ENCODE measurements around the gene RAB38. TPM values are rescaled to one million over a fixed set of nuclear protein-coding genes. Genes with fewer than 3 reads are reported as not detected.

The RAB38 gene
- total and polyA plus RNA-seq, 2 donors (not counting 1 experiment from before 2014, with no cell fraction given) = not detected

- no peak overlapping the region for H3K4me3 ChIP-seq (ENCODE audit: control extremely low read depth in 1 of 5, extremely low read depth in 1 of 5, insufficient read depth in 1 of 5, low read depth in 2 of 5, low read length in 4 of 5)
- H3K27me3 ChIP-seq (replicated peaks in 1 of 4; ENCODE audit: control extremely low read depth in 1 of 4, control insufficient read depth in 3 of 4, insufficient read depth in 4 of 4, low read length in 3 of 4) = no peaks in the 10 kb centered on the region
- no peak overlapping the region for H3K9ac ChIP-seq (ENCODE audit: low read length)
- 61% methylated on average over 2 of the region's 3 CpGs for WGBS (ENCODE audit: insufficient coverage)
- no peak overlapping the region for H3K27ac ChIP-seq (ENCODE audit: low read length in 2 of 2)
- Mint-ChIP-seq H3K9me3 (ENCODE audit: insufficient read depth) (no peaks in the 10 kb centered on the region), H3K27ac (no peak overlapping the region), H3K27me3 (no peaks in the 10 kb centered on the region), H3K4me3 (no peak overlapping the region), H3K4me1 (no peaks in the 10 kb centered on the region)
- H2AFZ ChIP-seq (ENCODE audit: insufficient read depth, low read depth, low read length, poor library complexity, severe bottlenecking) = no peak overlapping the region
- H3K4me1 ChIP-seq (ENCODE audit: control insufficient read depth in 2 of 2, insufficient read depth in 2 of 2, low read length in 2 of 2) = no peaks in the 10 kb centered on the region
- no peak for ATAC-seq (ENCODE audit: low read depth)
- no peaks in the 10 kb centered on the region for H3K79me2 ChIP-seq (ENCODE audit: control insufficient read depth, insufficient read depth, low read length)
- no peak for DNase-seq
- CTCF ChIA-PET = no interaction called here
- intact Hi-C loops (cut with micrococcal nuclease) = no loop called here
- no peak for TF ChIP-seq EZH2 (IDR thresholded peaks at IDR 0.05; ENCODE audit: borderline replicate concordance, insufficient read depth, low read depth, low read length, poor library complexity, severe bottlenecking)
- H4K20me1 ChIP-seq (ENCODE audit: control insufficient read depth, insufficient read depth, low read length, poor library complexity, severe bottlenecking) = no peaks in the 10 kb centered on the region
- POLR2A ChIA-PET = no interaction called here
- H3K4me2 ChIP-seq (replicated peaks; ENCODE audit: low read depth, low read length, poor library complexity, severe bottlenecking) = no peak overlapping the region
- no peaks in the 10 kb centered on the region for H3K9me3 ChIP-seq (ENCODE audit: control extremely low read depth in 1 of 3, control insufficient read depth in 2 of 3, insufficient read depth in 1 of 3, low read length in 2 of 3)
- H3K36me3 ChIP-seq (replicated peaks in 1 of 2; ENCODE audit: control extremely low read depth in 1 of 2, control insufficient read depth in 1 of 2, extremely low read depth in 1 of 2, insufficient read depth in 2 of 2, low read length in 1 of 2) = no peaks in the 10 kb centered on the region
Observed at GRCh38 chr11:88087337-88087736, 87.9 kb downstream of the RAB38 start.

DNA sequence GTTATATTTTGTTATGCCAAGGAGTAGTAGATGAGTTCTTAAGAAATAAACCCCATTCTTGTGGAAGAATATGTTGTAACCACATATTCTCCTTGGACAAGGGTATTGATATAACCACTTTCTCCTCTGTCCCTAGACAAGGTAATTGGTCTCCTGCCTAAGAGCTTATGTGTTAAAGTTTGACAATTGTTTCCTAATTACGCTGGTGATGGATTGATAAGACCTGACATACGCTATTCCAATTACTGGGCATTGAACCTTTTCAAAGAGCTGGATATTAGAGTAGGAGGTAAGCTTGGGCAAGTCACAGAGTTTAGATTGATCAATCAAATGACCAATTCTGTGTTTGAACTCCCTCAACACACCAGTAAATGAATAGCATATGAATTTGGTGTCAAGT, 88.9 kb downstream of the RAB38 start:
- Histone ChIP-seq H3K79me2 (ENCODE audit: control insufficient read depth, insufficient read depth, low read length) (no peaks in the 10 kb centered on the region), H4K20me1 (ENCODE audit: control insufficient read depth, insufficient read depth, low read length, poor library complexity, severe bottlenecking) (no peaks in the 10 kb centered on the region), H3K4me1 (ENCODE audit: control insufficient read depth in 2 of 2, insufficient read depth in 2 of 2, low read length in 2 of 2) (no peaks in the 10 kb centered on the region), H2AFZ (ENCODE audit: insufficient read depth, low read depth, low read length, poor library complexity, severe bottlenecking) (no peak overlapping the region), H3K27ac (ENCODE audit: low read length in 2 of 2) (no peak overlapping the region), H3K4me3 (ENCODE audit: control extremely low read depth in 1 of 5, extremely low read depth in 1 of 5, insufficient read depth in 1 of 5, low read depth in 2 of 5, low read length in 4 of 5) (no peak overlapping the region), H3K9ac (ENCODE audit: low read length) (no peak overlapping the region), H3K36me3 (replicated peaks in 1 of 2; ENCODE audit: control extremely low read depth in 1 of 2, control insufficient read depth in 1 of 2, extremely low read depth in 1 of 2, insufficient read depth in 2 of 2, low read length in 1 of 2) (no peaks in the 10 kb centered on the region), H3K9me3 (ENCODE audit: control extremely low read depth in 1 of 3, control insufficient read depth in 2 of 3, insufficient read depth in 1 of 3, low read length in 2 of 3) (no peaks in the 10 kb centered on the region), H3K4me2 (replicated peaks; ENCODE audit: low read depth, low read length, poor library complexity, severe bottlenecking) (no peak overlapping the region), H3K27me3 (replicated peaks in 1 of 4; ENCODE audit: control extremely low read depth in 1 of 4, control insufficient read depth in 3 of 4, insufficient read depth in 4 of 4, low read length in 3 of 4) (no peaks in the 10 kb centered on the region)
- Mint-ChIP-seq H3K4me3 (no peak overlapping the region), H3K27me3 (no peaks in the 10 kb centered on the region), H3K9me3 (ENCODE audit: insufficient read depth) (no peaks in the 10 kb centered on the region), H3K27ac (no peak overlapping the region), H3K4me1 (no peaks in the 10 kb centered on the region)
- TF ChIP-seq CTCF (IDR thresholded peaks at IDR 0.05) (no peak), EZH2 (IDR thresholded peaks at IDR 0.05; ENCODE audit: borderline replicate concordance, insufficient read depth, low read depth, low read length, poor library complexity, severe bottlenecking) (no peak)
- ATAC-seq (ENCODE audit: low read depth) (no peak), DNase-seq (no peak)
- CTCF ChIA-PET = no interaction called here
- intact Hi-C loops (cut with micrococcal nuclease) = no loop called here
- POLR2A ChIA-PET = no interaction called here
- no CpG with 5 or more reads among the region's 2 CpGs for WGBS (ENCODE audit: insufficient coverage)

Data from B cell (primary cell).